HPDE6-E6E7 (cell line): ENCODE results near the gene SEMA5A.
"Not testable (repeated sequence)": the region's sequence is repeated elsewhere in the genome, so short reads cannot be mapped to it uniquely, and the experiment has no call there.

Experiments used
- DNase-seq: peaks from one replicate; pipeline ENCODE4 v3.0.0; 2011; ENCODE audit warnings: missing footprints; ENCODE audit errors: extremely low spot score

Gene SEMA5A

DNA sequence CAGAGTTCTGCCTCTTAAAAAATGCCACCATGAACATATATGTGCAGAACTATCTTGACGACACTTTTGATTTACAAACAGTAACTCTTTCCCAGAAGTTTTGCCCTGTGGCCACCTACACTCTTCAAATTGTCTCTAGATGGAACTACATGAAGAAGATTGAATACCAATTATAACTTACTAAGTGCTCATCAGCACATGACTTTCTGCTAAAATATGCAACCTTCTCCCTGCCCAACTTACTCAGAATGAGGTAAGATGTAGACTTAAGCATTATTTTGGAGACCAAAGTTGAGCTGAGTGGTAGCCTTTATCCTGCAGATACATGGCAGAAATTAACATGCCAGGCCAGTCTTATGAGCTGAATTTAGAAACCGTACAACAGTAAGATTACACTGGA is 105.4 kb downstream of the SEMA5A start:
- DNase-seq = peak; percentile 15

DNA sequence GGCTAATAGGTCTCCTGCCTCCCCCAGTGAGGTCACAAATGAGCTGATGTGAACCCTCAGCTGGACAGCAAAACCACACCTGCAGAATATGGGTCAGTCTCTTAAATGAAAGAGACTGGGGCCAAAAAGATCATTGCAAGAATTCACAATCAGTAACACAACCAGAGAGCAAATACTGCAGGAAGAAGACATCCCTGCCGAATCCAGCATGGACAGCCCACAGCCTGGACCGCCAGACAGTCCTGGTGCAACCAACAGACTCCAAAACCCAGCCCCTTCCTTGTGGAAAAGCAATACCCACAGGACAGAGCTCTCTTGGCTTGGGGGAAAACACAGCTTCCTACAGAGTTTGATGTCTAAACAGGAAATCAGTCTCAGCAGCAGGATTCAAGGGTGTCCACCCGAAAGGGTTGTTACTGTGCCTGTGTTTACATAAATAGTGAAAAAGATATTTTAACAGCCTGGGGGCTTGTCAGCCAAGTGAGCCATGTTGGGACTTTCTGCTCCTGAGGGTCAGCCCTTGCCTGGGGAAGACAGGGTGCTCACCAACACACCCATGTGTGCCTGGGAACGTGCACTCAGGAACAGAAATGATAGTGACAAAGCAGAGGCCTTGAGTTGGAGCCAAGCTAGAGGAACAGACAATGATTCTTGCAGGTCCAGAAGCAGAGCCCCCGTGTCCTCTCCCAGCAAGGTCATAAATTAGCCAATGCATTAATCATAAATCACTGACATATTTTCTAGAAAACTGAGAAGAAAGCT is 106.2 kb downstream of the SEMA5A start:
- DNase-seq = no peak

DNA sequence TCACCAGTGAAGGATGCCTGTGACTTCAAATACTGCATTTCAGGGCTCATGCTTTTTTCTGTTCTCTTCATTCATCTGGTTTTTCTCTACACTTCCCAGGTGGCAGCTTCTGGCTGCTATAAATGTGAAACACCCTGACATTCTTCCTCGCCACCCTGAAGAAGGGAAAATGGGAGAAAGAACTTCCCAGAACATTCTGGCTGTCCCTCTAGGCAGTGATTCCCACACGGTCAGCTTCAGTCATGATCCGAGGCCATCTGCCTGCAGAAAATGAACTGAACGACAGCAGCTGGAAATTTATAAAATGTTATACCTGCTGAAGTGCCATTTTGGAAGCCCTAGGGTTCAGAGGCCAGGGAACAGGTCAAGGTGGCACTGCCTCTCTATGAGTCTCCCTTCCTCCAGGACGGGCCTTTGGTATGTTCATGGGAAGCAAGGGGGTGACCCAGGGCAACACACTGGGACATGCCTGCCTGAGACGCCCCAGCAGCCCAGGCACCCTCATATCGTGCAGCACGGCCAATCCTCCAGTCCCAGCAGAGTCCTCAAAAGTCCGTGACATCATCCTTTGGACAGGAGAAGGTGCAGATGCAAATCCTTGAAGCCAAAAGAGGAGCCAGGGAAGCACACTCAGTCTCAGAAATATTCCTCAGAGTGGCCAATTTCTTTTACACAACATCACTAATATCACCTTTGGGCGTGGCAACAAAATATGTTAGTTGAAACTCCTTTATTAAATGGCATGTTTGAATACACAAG is 107.1 kb downstream of the SEMA5A start:
- no peak for DNase-seq

DNA sequence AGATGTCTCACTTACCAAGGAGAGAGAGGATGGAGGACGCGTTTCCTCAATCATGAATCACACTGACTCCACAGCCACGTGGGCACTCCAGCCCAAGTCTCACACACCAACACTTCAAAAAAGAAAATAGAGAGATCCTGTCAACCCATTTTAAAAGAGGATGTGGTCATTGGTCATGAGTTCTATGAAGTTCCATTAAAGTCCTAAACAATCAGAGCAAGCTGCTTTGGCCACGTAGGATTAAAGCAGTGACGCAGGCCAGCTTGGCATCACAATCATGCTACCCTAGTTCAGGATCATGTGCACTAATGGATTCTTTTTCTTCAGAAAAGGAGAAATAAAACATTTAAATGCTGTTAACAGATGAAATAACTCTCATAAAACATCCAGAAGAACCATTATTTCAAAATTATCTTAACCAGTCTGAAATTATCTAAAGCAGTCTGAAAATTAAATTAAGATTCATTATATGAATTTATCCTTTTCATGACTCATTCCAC is 108.1 kb downstream of the SEMA5A start:
- DNase-seq = no peak

DNA sequence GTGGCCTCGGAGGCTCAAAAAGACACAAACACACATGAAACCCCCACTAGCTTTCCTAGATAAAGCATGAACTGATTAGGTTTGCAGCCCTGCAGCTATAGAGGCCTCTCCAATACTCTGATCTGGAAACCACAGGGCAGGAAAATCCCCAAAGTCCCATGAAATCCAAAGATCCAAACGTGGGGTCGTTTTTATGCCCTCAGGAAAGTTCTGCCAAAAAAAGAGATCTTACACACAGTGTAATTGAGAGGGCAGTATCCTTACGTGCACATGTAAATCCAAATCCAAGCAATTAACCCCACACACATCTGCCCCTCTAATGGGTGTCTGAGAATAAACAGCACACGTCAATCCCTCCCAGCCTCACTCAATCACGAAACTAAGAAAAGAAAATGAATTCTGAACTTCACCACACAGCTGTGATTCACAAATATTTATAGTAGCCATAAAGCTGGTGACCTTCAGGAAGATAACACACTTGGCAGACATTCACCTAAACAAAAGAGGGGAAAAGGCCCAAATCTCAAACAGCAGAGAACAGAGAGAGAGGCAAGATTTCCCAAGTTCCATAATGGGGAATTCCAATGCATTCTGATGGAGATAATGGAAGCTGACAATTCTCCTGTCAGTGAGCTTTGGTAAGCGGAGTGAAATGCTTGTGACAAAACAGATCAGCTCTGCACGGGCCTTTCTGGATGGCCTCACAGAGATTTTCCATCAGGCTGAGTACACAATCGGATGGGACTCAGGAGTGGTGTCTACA is 114.2 kb downstream of the SEMA5A start:
- DNase-seq = no peak

DNA sequence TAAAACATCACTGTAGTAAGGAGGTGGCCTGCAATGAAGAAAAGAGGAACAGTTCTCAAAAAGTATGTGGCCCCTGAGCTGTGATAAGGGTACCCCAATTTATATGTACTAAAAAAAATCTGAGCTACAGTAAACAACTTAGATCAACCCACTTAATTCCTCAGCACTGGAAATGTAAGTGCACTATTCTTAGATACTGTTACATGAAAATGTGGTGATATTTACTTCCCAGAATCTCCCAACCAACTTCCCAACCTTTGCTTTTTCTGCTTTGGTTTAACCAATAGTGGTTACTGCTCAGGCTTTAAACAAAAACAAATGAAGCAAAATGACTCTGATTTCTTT is 114.8 kb downstream of the SEMA5A start:
- DNase-seq = no peak

DNA sequence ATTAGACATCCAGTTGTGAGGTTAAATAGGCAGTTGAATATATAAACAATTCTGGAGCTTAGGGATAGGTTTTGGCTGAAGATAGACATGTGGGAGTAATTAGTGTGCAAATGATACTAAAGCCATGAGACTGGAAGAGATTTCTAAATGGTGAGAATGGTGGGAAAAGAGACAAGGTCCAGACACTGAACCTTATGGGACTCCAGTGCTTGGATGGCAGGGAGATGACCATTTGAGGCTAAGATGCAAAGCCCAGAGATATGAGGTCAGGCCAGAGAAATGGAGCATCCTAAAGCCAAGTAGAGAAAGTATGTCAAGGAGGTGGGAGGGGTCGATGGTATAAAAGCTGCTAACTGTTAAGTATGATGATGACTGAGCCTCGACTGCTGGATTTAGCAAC is 115.6 kb downstream of the SEMA5A start:
- no peak for DNase-seq

DNA sequence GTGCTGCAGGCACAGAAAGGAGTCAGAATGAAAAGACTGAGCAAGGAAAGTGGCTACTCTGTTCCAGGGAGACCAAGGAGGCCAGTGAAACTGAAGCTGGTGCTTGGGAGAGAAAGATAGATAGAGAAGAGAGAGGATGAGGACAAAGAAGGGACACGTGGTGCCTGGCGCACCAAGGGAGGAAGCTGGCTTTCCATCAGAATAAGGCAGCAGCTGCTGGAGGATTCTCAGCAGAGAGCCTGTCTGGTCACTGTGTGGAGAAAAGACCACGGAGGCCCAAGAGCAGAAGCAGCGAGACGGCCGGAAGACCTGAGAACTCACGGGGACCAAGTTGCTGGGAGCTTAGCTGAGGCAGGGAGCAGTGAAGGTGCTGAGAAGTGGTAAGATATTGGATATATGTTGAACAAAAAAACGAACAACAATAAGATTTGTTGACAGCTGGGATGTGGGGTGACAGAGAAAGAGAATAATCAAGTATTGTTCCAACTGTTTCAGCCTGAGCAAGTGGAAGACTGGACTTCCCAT is 116.1 kb downstream of the SEMA5A start:
- no peak for DNase-seq

DNA sequence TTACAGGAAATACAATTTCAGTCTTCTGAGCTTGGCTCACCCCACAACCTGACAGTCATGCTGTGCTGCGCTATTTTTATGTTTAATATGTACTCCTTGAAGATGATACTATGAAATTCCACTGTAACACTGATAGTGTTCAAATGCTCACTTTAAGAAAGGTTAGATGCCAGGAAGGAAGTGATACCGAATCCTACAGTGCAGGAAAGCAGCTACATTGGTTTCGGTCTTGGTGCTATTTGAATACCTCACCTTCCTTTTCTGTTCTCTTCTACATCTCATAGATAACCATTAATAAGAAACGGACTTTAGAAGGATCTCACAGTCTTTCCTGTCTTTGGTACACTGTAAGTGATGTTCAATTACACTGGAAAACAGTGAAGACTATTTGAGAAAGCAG is 117.6 kb downstream of the SEMA5A start:
- DNase-seq = no peak

DNA sequence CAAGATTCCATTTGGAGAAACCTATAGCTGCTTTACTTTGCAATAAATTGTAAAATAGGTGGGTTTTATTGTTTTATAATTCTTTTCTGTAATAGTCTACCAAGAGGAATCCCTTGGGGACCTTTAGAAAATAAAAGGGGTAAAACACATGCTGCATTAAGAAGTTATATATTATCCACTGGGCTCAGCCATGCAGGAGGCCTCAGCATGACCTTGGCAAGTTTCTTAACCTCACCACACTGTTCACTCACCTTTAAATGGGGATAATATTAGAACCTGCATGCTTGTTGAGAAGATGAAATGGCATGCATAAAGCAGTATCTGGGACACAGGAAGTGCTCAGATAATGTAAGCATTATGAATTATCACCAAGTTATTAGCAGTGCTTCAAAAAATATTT is 120.2 kb downstream of the SEMA5A start:
- no peak for DNase-seq

DNA sequence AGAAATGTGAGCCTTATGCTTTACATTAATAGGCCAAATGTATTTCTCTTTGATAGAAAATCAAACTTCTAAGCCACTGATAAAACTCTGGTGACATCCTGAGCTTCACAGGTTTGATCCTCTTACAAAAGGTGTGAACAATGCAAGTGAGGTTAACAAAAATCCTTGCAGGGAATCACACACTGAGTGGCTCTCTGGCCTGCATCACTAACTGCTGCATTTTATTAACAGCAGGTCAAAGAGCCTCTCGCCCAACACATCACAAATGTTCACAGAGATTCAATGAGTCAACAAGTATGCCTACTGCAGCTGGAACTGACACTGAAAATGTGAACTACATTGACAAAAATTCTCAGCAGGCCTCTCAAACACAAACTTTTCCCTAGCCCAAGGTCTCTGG is 122.3 kb downstream of the SEMA5A start:
- no peak for DNase-seq

DNA sequence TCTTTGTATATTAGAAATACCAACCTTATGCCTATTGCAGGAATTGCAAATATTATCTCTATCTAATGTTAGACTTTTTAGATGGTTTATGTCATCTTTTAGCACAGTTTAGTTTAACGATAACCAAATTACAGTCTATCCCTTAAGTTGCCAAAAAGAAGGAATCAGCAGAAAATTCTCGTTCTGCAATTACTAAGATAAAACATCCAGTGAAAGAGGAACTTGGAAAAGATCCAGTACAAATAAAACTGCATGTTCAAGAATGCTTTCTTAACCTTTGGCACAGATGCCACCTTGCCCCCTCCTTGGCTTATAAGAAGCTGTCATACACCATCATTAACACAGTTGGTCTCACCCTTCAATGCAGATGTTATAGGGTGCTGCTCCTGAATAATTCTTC is 124.0 kb downstream of the SEMA5A start:
- no peak for DNase-seq

DNA sequence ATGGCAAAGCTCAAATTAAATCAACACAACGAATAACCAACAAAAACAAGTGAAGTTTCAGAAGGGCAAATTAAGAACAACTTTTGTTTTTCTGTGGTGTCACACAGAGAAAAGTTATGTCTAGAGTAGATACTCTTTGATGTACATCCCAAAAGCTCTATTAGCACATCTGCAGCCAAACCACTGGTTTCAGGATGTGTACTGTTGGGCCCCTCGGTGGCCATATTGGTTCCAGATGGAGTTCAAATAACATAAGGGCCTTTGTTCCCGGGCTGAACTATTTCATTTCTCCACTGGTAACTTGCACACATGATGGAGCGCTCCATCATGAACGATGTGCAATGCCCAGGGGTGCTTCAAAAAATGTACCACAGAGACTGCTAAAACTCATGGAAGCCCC is 126.1 kb downstream of the SEMA5A start:
- no peak for DNase-seq

DNA sequence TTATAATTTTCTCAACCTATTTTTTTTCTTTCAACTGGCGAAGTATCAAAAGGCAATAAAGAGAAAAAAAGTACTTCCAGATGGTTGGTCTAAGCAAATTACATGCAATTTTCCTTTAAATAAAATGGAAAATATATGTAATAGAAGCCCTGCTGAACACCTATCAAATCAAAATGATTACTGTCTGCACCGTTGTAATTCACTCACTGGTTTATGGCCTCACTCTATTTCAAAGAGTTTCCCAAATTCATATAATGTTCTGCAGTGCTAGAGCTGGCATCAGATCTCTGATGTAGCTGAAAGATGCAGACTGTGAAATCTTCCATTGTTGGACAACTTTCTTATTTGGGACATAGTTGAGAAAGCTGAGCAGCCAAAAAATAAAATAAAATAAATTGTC is 130.3 kb downstream of the SEMA5A start:
- no peak for DNase-seq

DNA sequence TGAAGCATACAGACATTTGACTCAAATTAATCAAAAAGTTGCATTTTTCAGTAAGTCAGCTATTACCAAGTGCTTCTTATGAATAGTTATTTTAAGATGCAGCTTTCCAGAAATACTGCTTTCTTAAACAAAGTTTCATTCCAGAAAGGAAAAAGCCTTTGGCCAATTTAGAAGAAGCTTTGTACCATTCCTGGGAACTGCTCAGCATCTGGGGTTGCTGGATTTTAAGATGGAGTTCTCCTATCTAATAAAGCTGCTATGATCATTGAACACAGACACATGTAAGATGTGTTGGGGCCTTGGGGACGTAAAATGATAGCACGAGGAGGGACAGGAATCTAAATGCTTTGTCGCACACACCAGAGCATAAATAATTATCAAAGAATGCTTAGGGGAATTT is 130.8 kb downstream of the SEMA5A start:
- DNase-seq = no peak

DNA sequence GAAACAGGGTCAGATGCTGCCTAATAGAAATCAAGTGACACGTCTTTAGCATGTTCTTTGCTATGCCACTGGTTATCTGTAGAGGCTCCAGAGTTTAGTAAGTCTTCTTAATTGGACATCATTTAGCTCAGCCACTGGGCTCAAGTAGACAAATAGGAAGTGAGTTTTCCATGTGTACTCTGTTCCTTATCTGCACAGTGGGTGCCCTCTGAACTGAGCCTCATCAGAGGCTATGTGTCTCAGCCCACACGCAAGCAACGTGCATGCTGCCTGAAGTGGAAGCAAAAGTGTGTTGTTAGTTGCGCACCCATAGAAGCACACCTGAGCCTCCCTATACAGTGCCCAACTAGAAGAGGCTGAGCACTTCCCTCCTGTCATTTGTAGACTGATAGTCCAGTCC is 134.7 kb downstream of the SEMA5A start:
- DNase-seq = no peak

DNA sequence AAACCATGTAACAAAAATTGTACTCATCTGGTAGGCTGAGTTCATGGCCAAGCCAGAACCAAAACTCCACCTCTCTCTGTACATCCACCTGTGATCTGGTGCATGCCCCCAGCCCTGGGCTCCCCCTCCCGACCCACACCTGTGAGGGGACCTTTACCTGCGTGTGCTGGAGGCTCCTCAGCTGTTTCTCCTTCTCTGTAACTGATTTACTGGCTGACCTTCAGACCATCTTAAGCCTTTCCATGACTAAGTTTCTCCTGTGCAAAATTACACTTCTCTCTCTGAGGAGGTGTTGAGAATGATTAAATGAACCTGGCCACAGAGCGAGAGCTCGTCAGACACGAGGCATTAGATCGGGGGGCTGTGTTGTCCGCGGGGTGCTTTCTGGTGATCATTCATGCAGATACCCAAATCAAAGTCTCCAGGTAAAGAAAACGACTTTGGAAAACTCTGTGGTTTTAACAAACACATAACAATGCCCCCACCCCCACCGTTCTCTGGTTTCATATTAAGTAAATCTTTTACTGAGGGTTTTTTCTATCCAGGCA is 136.4 kb downstream of the SEMA5A start:
- DNase-seq = no peak

DNA sequence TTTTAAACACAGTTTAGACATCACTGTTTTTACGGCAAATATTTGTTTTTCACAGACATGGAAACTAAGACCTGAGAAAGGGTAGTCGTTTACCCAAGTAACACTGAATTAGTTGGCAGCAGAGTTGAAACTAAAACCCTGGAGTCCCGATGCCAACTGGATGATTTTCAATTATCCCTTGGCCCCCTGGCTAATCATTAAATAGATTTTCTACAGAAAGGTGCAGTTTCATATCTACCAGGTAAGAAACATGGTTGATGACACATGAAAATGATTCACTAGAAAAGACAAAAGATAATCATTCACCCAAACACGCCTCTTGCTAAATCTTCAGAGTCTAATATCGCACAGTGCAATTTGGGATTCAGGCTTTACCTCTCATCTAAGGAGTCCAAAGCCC is 136.9 kb downstream of the SEMA5A start:
- DNase-seq = peak; percentile 17

DNA sequence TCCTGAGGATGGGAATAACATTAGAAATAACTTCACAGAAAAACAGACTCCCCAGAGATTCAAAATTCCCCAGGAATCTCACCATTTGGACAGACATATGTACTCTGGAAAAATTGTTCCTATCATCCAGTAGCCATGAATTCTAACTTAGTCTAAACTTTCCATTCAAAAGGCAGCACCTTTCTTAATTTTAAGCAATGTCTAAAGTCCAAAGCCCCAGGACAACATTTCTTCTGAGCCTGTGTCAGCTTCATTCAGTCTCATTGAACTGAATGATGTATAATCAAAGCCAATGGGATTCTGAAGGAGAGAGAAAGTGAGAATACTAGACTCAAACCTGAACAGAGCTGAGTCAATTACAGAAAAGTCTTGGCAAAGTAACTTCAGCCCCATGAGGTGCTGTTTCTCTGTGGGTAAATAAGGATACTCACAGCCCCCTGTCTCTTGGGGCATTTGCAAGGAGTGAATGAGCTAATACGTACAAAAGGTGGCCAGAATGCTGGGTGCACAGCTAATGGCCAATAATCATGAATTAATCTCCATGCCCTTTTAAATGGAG is 140.6 kb downstream of the SEMA5A start:
- no peak for DNase-seq

DNA sequence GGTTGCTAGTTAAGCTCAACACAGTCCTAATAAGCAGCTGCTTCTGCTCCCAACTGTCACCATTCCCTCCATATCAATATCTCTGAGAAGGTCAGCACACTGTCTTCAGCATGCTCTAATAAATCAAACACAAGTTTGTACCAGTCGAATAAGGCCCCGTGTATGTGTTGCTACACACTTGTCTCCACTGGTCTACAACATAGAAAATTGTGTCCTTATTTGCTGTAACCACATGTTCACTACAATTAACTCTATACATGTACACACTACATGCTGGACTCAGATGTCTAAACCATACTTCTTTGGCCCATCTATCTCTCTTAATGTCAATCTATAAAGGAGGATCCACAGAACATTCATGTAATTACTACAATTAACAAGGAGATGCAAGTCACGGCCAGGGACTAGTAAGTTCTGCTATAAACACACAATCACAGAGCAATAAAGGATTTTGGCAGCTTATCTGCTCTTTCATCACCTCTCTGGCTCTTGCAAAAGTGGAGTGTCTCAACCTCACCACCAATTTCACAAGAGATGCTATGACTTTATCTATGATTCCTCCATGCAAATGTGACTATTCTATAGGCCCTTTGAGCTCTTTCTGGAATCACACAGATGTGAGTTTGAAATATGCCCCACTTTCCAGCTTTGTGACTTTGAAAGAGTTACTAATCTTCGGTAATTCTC is 143.9 kb downstream of the SEMA5A start:
- no peak for DNase-seq

DNA sequence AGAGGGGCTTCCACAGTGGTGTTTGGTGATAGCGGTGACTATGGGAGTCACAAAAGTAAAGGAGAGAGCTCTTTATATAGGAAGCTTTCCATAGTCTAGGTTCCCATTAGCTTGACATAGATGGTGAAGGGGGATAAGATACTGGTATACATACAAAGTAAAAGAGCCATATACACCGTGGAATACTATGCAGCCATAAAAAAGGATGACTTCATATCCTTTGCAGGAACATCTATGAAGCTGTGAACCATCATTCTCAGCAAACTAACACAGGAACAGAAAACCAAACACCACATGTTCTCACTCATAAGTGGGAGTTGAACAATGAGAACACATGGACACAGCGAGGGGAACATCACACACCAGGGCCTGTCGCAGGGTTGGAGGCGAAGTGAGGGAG is 146.1 kb downstream of the SEMA5A start:
- not testable (repeated sequence) for DNase-seq
